Trophoblast cell (in vitro differentiated cells and primary cell): ENCODE measurements around the gene TSPEAR.
"Not testable (repeated sequence)": the region's sequence is repeated elsewhere in the genome, so short reads cannot be mapped to it uniquely, and the experiment has no call there.

Experiments
- DNase-seq, 2 donors: peaks; one replicate each; pipeline ENCODE4 v3.0.0-alpha.2; 2016
- H2AFZ ChIP-seq: 2 replicates; pipeline ENCODE4 v1.6.1; 2013; ENCODE audit warnings: low read length, moderate library complexity, mild to moderate bottlenecking; ENCODE audit not compliant: insufficient read depth, poor library complexity
- H2AK5ac ChIP-seq: 2 replicates; pipeline ENCODE4 v1.6.1; 2013; ENCODE audit warnings: mild to moderate bottlenecking, low read length
- H2BK120ac ChIP-seq: 2 replicates; pipeline ENCODE4 v1.6.1; 2013; ENCODE audit warnings: low read length, mild to moderate bottlenecking, moderate library complexity; ENCODE audit not compliant: insufficient read depth, poor library complexity
- H2BK12ac ChIP-seq: 2 replicates; pipeline ENCODE4 v1.6.1; 2013; ENCODE audit warnings: mild to moderate bottlenecking, low read length, moderate library complexity
- H2BK5ac ChIP-seq: 2 replicates; pipeline ENCODE4 v1.6.1; 2013; ENCODE audit warnings: low read length, low read depth, moderate library complexity, mild to moderate bottlenecking; ENCODE audit not compliant: poor library complexity
- H3K14ac ChIP-seq: 2 replicates; pipeline ENCODE4 v1.6.1; 2013; ENCODE audit warnings: mild to moderate bottlenecking, low read length
- H3K18ac ChIP-seq: 2 replicates; pipeline ENCODE4 v1.6.1; 2013; ENCODE audit warnings: mild to moderate bottlenecking, low read length
- H3K23ac ChIP-seq: 2 replicates; pipeline ENCODE4 v1.6.1; 2013; ENCODE audit warnings: low read length
- H3K27ac ChIP-seq: 2 replicates; pipeline ENCODE4 v1.5.1; 2013; ENCODE audit warnings: low read depth, mild to moderate bottlenecking, inconsistent platforms, low read length, moderate library complexity
- H3K27me3 ChIP-seq: 2 replicates; pipeline ENCODE4 v1.6.1; 2013; ENCODE audit warnings: inconsistent platforms, mild to moderate bottlenecking, low read length, moderate library complexity; ENCODE audit not compliant: insufficient read depth
- H3K36me3 ChIP-seq, 2 experiments: 1 replicate in 1 of 2; 2 replicates in 1 of 2; pipeline ENCODE4 v1.6.1; 2013; ENCODE audit warnings: low read length in 2 of 2, mild to moderate bottlenecking in 2 of 2, moderate library complexity in 1 of 2; ENCODE audit not compliant: insufficient read depth in 2 of 2, control insufficient read depth in 1 of 2
- H3K4ac ChIP-seq: 2 replicates; pipeline ENCODE4 v1.6.1; 2013; ENCODE audit warnings: low read depth, mild to moderate bottlenecking, low read length, moderate library complexity
- H3K4me1 ChIP-seq, 2 experiments: 1 replicate in 1 of 2; 2 replicates in 1 of 2; pipeline ENCODE4 v1.6.1; 2013; ENCODE audit warnings: low read length in 2 of 2, mild to moderate bottlenecking in 2 of 2, moderate library complexity in 1 of 2; ENCODE audit not compliant: insufficient read depth in 2 of 2, control insufficient read depth in 1 of 2
- H3K4me2 ChIP-seq: 2 replicates; pipeline ENCODE4 v1.6.1; 2013; ENCODE audit warnings: inconsistent platforms, mild to moderate bottlenecking, low read length, moderate library complexity
- H3K4me3 ChIP-seq: 2 replicates; pipeline ENCODE4 v1.5.1; 2013; ENCODE audit warnings: mild to moderate bottlenecking, low read depth, low read length, inconsistent platforms
- H3K79me1 ChIP-seq: one replicate; pipeline ENCODE4 v1.6.1; 2013; ENCODE audit warnings: low read length
- H3K79me2 ChIP-seq: 2 replicates; pipeline ENCODE4 v1.6.1; 2013; ENCODE audit warnings: low read length, mild to moderate bottlenecking; ENCODE audit not compliant: control insufficient read depth, insufficient read depth, poor library complexity
- H3K9ac ChIP-seq: 2 replicates; pipeline ENCODE4 v1.6.1; 2013; ENCODE audit warnings: mild to moderate bottlenecking, low read length
- H3K9me3 ChIP-seq: 2 replicates; pipeline ENCODE4 v1.6.1; 2013; ENCODE audit warnings: low read depth, mild to moderate bottlenecking, control low read depth, inconsistent platforms, low read length; ENCODE audit not compliant: insufficient read depth
- H4K12ac ChIP-seq: 2 replicates; pipeline ENCODE4 v1.6.1; 2013; ENCODE audit warnings: low read depth, mild to moderate bottlenecking, low read length, moderate library complexity
- H4K8ac ChIP-seq: 2 replicates; pipeline ENCODE4 v1.6.1; 2013; ENCODE audit warnings: low read depth, mild to moderate bottlenecking, low read length, moderate library complexity
- H4K91ac ChIP-seq: one replicate; pipeline ENCODE4 v1.6.1; 2013; ENCODE audit warnings: low read depth, mild to moderate bottlenecking, low read length, moderate library complexity
- WGBS: extraction: QIAGEN DNeasy Blood & Tissue Kit; methylation state at CpG from one replicate; pipeline ENCODE4 v1.1.7; 2013; ENCODE audit warnings: missing lambda C conversion rate; ENCODE audit not compliant: insufficient read length, insufficient coverage; ENCODE audit errors: extremely low coverage; 5-methylcytosine and 5-hydroxymethylcytosine counted together

The TSPEAR gene

DNA sequence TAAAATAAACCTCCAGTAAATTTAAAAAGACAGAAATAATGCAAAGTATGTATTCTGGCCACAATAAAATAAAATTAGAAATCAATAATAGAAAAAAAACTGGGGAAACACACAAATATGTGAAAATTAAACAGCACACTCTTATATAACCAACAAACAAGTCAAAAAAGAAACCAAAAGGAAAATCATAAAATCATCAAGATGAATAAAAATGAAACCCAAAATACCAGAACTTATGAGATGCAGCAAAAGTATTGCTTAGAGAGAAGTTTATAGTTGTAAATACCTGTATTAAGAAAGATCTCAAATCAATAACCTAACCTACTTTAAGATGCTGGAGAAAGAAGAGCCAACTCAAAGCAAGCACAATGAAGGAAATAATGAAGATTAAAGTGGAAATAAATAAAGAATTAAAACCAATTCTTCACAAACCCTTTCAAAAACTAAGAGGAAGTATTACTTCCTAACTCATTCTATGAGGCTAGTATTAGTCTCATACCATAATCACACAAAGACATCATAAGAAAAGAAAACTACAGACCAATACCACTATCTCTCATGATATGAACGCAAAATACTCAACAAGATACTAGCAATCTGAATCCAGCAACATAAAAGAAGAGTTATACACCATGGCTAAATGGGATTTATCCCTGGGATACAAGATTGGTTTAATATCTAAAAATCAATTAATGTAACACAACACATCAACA lies 146.3 kb downstream of the TSPEAR start:
- Histone ChIP-seq H4K12ac (no peak overlapping the region), H3K79me2 (no peaks in the 10 kb centered on the region), H3K27ac (no peak overlapping the region), H3K18ac (no peak overlapping the region), H2BK5ac (no peak overlapping the region), H2AFZ (no peak overlapping the region), H2AK5ac (no peak overlapping the region), H3K23ac (no peak overlapping the region), H3K79me1 (no peaks in the 10 kb centered on the region), H3K9ac (no peak overlapping the region), H3K27me3 (no peaks in the 10 kb centered on the region), H3K4me1 (no peaks in the 10 kb centered on the region), H3K4ac (no peak overlapping the region), H3K14ac (no peak overlapping the region), H3K9me3 (no peaks in the 10 kb centered on the region), H2BK120ac (no peak overlapping the region), H4K91ac (no peak overlapping the region), H4K8ac (no peak overlapping the region), H3K36me3 (no peaks in the 10 kb centered on the region), H3K4me3 (no peak overlapping the region), H3K4me2 (no peak overlapping the region), H2BK12ac (no peak overlapping the region)
- no peak for DNase-seq
- WGBS = no CpG with 5 or more reads among the region's 1 CpG

DNA sequence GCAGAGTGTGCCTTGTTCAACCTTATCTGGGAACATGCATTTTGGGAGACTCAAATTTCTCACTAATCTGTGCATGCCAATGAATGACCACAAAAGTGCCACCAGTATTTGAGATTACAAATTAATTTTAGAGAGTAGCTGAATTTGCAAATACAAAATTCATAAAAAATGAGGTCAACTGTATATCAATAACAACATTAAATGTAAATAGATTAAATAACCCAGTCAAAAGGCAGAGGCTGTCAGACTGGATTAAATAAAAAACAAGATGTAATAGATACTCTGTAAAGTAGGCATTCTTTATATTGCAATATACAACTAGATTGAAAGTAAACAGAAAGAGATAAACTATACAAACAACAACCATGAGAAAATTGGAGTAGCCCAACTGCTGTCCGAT lies 147.3 kb downstream of the TSPEAR start:
- Histone ChIP-seq H4K91ac (no peak overlapping the region), H3K18ac (no peak overlapping the region), H4K12ac (no peak overlapping the region), H3K4me3 (no peak overlapping the region), H3K27me3 (no peaks in the 10 kb centered on the region), H4K8ac (no peak overlapping the region), H3K4me2 (no peak overlapping the region), H3K79me1 (no peaks in the 10 kb centered on the region), H2AK5ac (no peak overlapping the region), H3K27ac (no peak overlapping the region), H3K9me3 (peaks cover 2% of the 10 kb centered on the region), H3K36me3 (no peaks in the 10 kb centered on the region), H2AFZ (no peak overlapping the region), H3K4me1 (no peaks in the 10 kb centered on the region), H2BK5ac (no peak overlapping the region), H3K9ac (no peak overlapping the region), H2BK12ac (no peak overlapping the region), H3K14ac (no peak overlapping the region), H3K79me2 (no peaks in the 10 kb centered on the region), H2BK120ac (no peak overlapping the region), H3K4ac (no peak overlapping the region), H3K23ac (no peak overlapping the region)
- WGBS = no CpG with 5 or more reads among the region's 1 CpG
- DNase-seq = no peak

DNA sequence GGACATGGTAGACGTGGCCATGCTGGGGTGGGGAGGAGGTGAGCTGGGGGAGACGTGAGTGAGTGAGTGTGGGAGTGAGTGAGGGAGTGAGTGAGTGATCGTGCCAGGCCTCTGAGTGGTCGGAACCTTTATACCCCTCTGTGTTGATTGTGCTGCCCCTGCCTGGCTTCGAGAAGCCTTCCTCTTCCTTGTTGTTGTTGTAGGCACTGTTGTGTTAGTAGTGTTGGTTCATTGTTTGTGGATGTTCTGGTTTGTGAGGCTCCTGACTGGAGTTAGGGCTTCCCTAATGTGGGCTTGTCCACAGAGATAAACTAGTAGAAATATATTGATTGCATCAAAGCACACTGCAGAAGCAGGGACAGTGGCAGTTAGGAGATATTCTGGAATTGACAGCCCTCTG lies 152.7 kb downstream of the TSPEAR start, which contains the start of gene KRTAP10-3:
Gene KRTAP10-3 (minus strand): TSS at position 101 of the 400 bp plus-strand sequence. CDS start 80 bp downstream, at position 21.
- Histone ChIP-seq H3K4me3 (no peak within 1 kb of the TSS), H3K23ac (no peak within 1 kb of the TSS), H2BK12ac (no peak within 1 kb of the TSS), H3K14ac (no peak within 1 kb of the TSS), H3K9ac (no peak within 1 kb of the TSS), H2BK5ac (no peak within 1 kb of the TSS), H4K8ac (no peak within 1 kb of the TSS), H2BK120ac (no peak within 1 kb of the TSS), H3K27ac (no peak within 1 kb of the TSS), H3K9me3 (peaks cover 2% of the 10 kb centered on the region), H3K18ac (no peak within 1 kb of the TSS), H3K4ac (no peak within 1 kb of the TSS), H3K4me1 (no peaks in the 10 kb centered on the region), H3K4me2 (no peak within 1 kb of the TSS), H3K79me1 (no peaks in the 10 kb centered on the region), H3K27me3 (no peaks in the 10 kb centered on the region), H3K79me2 (no peaks in the 10 kb centered on the region), H2AFZ (no peak within 1 kb of the TSS), H4K12ac (no peak within 1 kb of the TSS), H2AK5ac (no peak within 1 kb of the TSS), H4K91ac (no peak within 1 kb of the TSS), H3K36me3 (no peaks in the 10 kb centered on the region)
- WGBS = no CpG with 5 or more reads among the region's 5 CpGs
- DNase-seq = no peak

DNA sequence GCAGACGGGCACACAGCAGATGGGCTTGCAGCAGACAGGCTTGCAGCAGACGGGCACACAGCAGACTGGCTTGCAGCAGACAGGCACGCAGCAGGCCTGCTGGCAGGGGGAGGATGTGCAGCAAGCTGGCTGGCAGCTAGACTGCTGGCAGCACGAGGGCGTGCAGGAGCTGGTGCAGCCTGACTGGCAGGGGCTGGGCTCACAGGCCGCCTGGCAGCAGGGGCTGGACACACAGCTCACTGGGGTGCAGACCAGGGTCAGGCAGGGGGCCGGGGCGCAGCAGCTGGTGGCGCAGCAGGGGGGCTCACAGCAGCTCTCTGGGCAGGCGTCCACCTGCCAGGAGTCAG lies 153.1 kb downstream of the TSPEAR start:
- H3K23ac ChIP-seq, H3K79me1 ChIP-seq, H3K9me3 ChIP-seq, H2BK12ac ChIP-seq, H3K27me3 ChIP-seq, H3K4me2 ChIP-seq, H4K91ac ChIP-seq, H3K4me3 ChIP-seq, H3K4ac ChIP-seq, H3K79me2 ChIP-seq, H3K14ac ChIP-seq, H3K4me1 ChIP-seq, DNase-seq, H4K12ac ChIP-seq, H2BK120ac ChIP-seq, H3K27ac ChIP-seq, H2BK5ac ChIP-seq, H3K9ac ChIP-seq, H3K18ac ChIP-seq, H2AK5ac ChIP-seq, H3K36me3 ChIP-seq, H4K8ac ChIP-seq, H2AFZ ChIP-seq: not testable (repeated sequence)
- no CpG with 5 or more reads among the region's 10 CpGs for WGBS
